ENCODE data around the gene SQOR. TPM values are rescaled to one million over a fixed set of nuclear protein-coding genes. Genes with fewer than 3 reads are reported as not detected.

The SQOR gene
- total RNA-seq, 4 donors from 2014 or later: 66.6 to 96.3 (median 87.1) TPM

- peaks cover 0 to 6% (median 0%) of the 10 kb centered on the region in 3 donors for H3K4me1 ChIP-seq
- no peaks in the 10 kb centered on the region for H3K27me3 ChIP-seq
- H3K4me3 ChIP-seq: no peak overlapping the region
- WGBS, 2 donors (ENCODE audit: low coverage in 1 of 2): 18 to 21% methylated on average over 4 of the region's 4 CpGs
- no peak overlapping the region for H3K27ac ChIP-seq
- no peak for ATAC-seq
- TF ChIP-seq POLR2A (IDR thresholded peaks at IDR 0.05): no peak
- peak in 2 of 4 experiments; percentile 23 to 34 for TF ChIP-seq CTCF (IDR thresholded peaks at IDR 0.05)
- H3K9me3 ChIP-seq: no peaks in the 10 kb centered on the region
- peaks cover 0 to 31% of the 10 kb centered on the region in 2 donors for H3K36me3 ChIP-seq
Measured at GRCh38 chr15:45611305-45611704, 23.5 kb upstream of the SQOR start.

GRCh38 chr15:45612790-45613415 lies 21.9 kb upstream of the SQOR start:
- Histone ChIP-seq H3K27me3 (no peaks in the 10 kb centered on the region), H3K4me3 (no peak overlapping the region), H3K27ac (no peak overlapping the region), H3K9me3 (no peaks in the 10 kb centered on the region), H3K36me3 (peaks cover 0 to 15% of the 10 kb centered on the region in 2 donors), H3K4me1 (peaks cover 0 to 6% (median 0%) of the 10 kb centered on the region in 3 donors)
- no peak for TF ChIP-seq POLR2A (IDR thresholded peaks at IDR 0.05)
- no peak for TF ChIP-seq POLR2AphosphoS5 (IDR thresholded peaks at IDR 0.05)
- TF ChIP-seq EP300 (IDR thresholded peaks at IDR 0.05): no peak
- no peak for TF ChIP-seq CTCF (IDR thresholded peaks at IDR 0.05)
- 50% methylated on average over 1 of the region's 1 CpG; no CpG with 5 or more reads in 1 of the 2 donors for WGBS, 2 donors (ENCODE audit: low coverage in 1 of 2)
- no peak for ATAC-seq

- no peak for ATAC-seq
- 70% methylated on average over 2 of the region's 3 CpGs; no CpG with 5 or more reads in 1 of the 2 donors for WGBS, 2 donors (ENCODE audit: low coverage in 1 of 2)
- no peak overlapping the region for H3K27ac ChIP-seq
- TF ChIP-seq CTCF (IDR thresholded peaks at IDR 0.05): no peak
- TF ChIP-seq POLR2A (IDR thresholded peaks at IDR 0.05): no peak
- TF ChIP-seq POLR2AphosphoS5 (IDR thresholded peaks at IDR 0.05): no peak
- no peak for TF ChIP-seq EP300 (IDR thresholded peaks at IDR 0.05)
- H3K27me3 ChIP-seq: no peaks in the 10 kb centered on the region
- no peaks in the 10 kb centered on the region for H3K9me3 ChIP-seq
- H3K4me1 ChIP-seq: peaks cover 0 to 6% (median 0%) of the 10 kb centered on the region in 3 donors
- no peaks in the 10 kb centered on the region for H3K36me3 ChIP-seq
- H3K4me3 ChIP-seq: no peak overlapping the region
Measured at GRCh38 chr15:45616901-45617323, 17.9 kb upstream of the SQOR start.

GRCh38 chr15:45618813-45619212 lies 16.0 kb upstream of the SQOR start:
- no peaks in the 10 kb centered on the region for H3K9me3 ChIP-seq
- H3K4me1 ChIP-seq: peaks cover 0 to 6% (median 0%) of the 10 kb centered on the region in 3 donors
- no peak for TF ChIP-seq POLR2AphosphoS5 (IDR thresholded peaks at IDR 0.05)
- no peak for TF ChIP-seq EP300 (IDR thresholded peaks at IDR 0.05)
- no peak for TF ChIP-seq CTCF (IDR thresholded peaks at IDR 0.05)
- no peak for TF ChIP-seq POLR2A (IDR thresholded peaks at IDR 0.05)
- no peak overlapping the region for H3K4me3 ChIP-seq
- H3K27me3 ChIP-seq: no peaks in the 10 kb centered on the region
- no peaks in the 10 kb centered on the region for H3K36me3 ChIP-seq
- 92 to 94% methylated on average over 3 to 5 of the region's 5 CpGs for WGBS, 2 donors (ENCODE audit: low coverage in 1 of 2)
- H3K27ac ChIP-seq: no peak overlapping the region
- no peak for ATAC-seq

GRCh38 chr15:45628136-45628535 lies 6.7 kb upstream of the SQOR start:
- WGBS, 2 donors (ENCODE audit: low coverage in 1 of 2): 79 to 97% methylated on average over 3 to 6 of the region's 7 CpGs
- H3K4me3 ChIP-seq: no peak overlapping the region

More at GRCh38 chr15:45628136-45628535, 6.7 kb upstream of the SQOR start:
- Histone ChIP-seq H3K27me3 (no peaks in the 10 kb centered on the region), H3K36me3 (no peaks in the 10 kb centered on the region), H3K27ac (no peak overlapping the region), H3K9me3 (peaks cover 0 to 37% (median 0%) of the 10 kb centered on the region in 3 donors), H3K4me1 (peaks cover 0 to 2% (median 0%) of the 10 kb centered on the region in 3 donors)
- ATAC-seq: no peak
- TF ChIP-seq EP300 (IDR thresholded peaks at IDR 0.05): no peak

Data from gastroesophageal sphincter (tissue), 4 donors.